ENCODE data around the gene ZNF177.

The ZNF177 gene

DNA sequence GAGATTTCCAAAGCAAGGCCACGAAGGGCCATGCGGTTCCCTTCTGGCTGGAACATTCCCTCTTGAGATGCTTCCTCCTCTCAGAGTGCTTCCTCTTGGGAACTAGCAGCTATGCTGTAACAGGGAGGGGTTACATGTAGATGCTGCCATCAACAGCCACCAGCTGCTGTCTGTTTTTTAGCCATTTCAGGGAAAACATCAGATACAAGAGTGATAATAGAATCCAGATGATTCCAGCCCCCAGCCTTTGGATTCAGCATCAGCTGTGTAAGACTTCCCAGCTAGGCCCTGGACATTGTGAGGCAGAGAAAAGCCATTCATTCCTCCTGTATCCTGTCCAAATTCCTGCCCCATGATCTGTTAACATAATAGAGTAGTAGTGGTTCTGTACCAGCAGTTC is 8.2 kb upstream of the ZNF177 start:
- no peak for TF ChIP-seq CTCF (conservative IDR thresholded peaks at IDR 0.05; ENCODE audit: low read depth, low read length)
- no peak for DNase-seq (ENCODE audit: low read depth)
- no peak overlapping the region for H3K4me3 ChIP-seq (ENCODE audit: low read length)

DNA sequence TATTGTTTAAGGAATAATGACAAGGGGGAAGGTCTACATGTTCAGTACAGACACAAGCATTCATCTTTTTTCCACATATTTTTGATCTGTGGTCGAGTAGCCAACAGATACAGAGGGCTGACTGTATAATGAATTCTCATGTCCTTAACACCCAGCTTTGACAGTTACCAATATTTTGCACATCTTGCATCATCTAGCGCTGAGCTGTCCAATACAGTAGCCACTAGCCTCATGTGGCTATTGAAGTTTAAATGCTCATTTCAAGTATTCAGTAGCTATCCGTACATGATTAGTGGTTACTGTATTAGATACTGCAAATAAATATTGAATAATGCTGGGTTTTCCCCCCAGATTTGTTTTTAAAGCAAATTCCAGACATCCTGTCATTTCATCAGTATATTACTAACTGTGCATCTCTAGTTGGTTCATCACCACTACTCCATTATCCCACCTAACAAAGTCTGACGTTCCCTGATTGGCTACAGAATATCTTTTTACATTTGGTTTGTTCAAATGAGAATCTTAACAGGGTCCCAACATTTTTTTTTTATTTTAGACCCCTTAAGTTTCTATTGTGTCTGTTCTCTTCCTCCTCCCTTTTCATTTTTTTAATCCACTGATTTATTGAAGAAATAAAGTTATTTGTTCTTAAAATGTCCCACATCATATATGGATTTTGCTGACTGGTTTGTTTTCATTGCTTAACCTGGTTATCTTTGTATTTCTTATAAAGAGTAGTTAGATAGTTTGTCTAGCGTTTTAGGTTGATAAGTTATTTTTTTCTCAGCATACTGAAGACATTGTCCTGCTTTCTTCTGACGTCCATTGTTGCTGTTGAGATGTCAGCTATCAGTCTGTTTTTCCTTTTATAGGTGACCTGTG is 8.2 kb downstream of the ZNF177 start:
- no peak overlapping the region for H3K4me3 ChIP-seq (ENCODE audit: low read length)
- TF ChIP-seq CTCF (conservative IDR thresholded peaks at IDR 0.05; ENCODE audit: low read depth, low read length) = no peak
- DNase-seq (ENCODE audit: low read depth) = no peak

DNA sequence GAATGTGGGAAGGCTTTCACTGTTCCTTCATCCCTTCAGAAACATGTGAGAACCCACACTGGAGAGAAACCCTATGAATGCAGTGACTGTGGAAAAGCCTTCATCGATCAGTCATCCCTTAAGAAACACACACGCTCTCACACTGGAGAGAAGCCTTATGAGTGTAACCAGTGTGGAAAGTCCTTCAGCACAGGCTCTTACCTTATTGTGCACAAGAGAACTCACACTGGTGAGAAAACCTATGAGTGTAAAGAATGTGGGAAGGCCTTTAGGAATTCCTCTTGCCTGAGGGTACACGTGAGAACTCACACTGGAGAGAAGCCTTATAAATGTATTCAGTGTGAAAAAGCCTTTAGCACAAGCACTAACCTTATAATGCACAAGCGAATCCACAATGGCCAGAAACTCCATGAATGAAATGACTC is 18.6 kb downstream of the ZNF177 start:
- DNase-seq (ENCODE audit: low read depth) = no peak
- H3K4me3 ChIP-seq (ENCODE audit: low read length) = no peak overlapping the region
- TF ChIP-seq CTCF (conservative IDR thresholded peaks at IDR 0.05; ENCODE audit: low read depth, low read length) = no peak

DNA sequence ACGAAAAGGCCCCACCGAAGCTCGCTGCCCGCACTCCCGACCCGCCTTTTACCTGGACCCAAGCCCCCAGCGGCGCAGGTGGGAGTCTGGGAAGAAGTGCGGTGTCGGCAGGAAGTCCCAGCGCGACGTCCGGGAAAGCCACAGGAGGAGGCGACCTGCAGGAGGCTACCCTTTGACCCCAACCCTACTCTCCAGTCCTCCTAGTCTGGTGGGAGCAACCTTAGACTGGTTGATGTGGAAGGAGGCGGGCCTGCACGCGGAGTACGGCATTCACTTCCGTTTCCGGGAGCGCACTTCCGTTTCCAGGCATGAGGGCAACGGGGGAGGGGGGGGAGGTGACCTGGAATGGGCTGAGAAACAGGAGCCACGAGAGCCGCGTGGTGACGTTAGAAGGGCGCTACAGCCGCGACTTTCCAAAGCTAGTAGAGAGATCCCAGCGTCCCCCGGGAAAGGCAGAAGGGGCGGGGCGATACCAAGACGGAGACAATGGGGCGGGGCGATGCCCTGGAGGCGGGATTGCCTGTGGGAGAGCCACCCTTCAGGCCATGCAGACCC is 44.1 kb downstream of the ZNF177 start:
- H3K4me3 ChIP-seq (ENCODE audit: low read length) = peak overlapping the region; percentile 71
- DNase-seq (ENCODE audit: low read depth) = peak; percentile 26
- TF ChIP-seq CTCF (conservative IDR thresholded peaks at IDR 0.05; ENCODE audit: low read depth, low read length) = no peak

DNA sequence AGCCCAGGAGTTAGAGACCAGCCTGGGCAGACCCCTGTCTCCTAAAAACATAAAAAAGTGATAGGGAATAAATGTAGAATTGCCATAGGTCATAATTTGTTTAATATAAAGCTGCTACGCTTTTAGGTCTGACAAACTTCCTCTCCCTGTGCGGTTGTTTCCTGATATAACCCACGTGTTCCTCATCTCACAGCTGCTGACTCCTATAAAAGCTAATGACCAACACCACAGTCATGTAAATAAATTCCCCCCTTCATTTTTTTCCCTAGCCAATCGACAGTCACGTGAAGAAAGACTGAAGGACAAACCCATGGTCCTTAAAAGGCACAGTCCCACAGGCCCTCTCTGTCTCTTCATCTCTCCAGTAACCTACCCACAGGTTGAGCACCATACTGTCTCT is 45.0 kb downstream of the ZNF177 start:
- H3K4me3 ChIP-seq (ENCODE audit: low read length) = no peak overlapping the region
- DNase-seq (ENCODE audit: low read depth) = no peak
- no peak for TF ChIP-seq CTCF (conservative IDR thresholded peaks at IDR 0.05; ENCODE audit: low read depth, low read length)

- DNase-seq (ENCODE audit: low read depth) = no peak
- H3K4me3 ChIP-seq (ENCODE audit: low read length) = no peak overlapping the region
- no peak for TF ChIP-seq CTCF (conservative IDR thresholded peaks at IDR 0.05; ENCODE audit: low read depth, low read length)
Observed at GRCh38 chr19:9413240-9413954, 50.6 kb downstream of the ZNF177 start.
